Osteoblast (primary cell): Measurements from ENCODE around the gene CGRRF1. TPM values are rescaled to one million over a fixed set of nuclear protein-coding genes. Genes with fewer than 3 reads are reported as not detected.
A peak's percentile ranks its signal among the peaks of the same experiment; 100 is the strongest.

Experiments used
- DNase-seq: peaks from one replicate; pipeline ENCODE4 v3.0.0; 2011; ENCODE audit warnings: low spot score, mixed read lengths; ENCODE audit not compliant: insufficient read length; ENCODE audit errors: missing footprints
- H2AFZ ChIP-seq: 2 replicates; pipeline ENCODE4 v1.6.0; 2011; ENCODE audit warnings: mild to moderate bottlenecking, low read length
- H3K27ac ChIP-seq: 2 replicates; pipeline ENCODE4 v1.5.1; 2011; ENCODE audit warnings: mild to moderate bottlenecking, low read depth, low read length, moderate library complexity
- H3K27me3 ChIP-seq: 2 replicates; pipeline ENCODE4 v1.6.0; 2012; ENCODE audit warnings: mild to moderate bottlenecking, control low read depth, inconsistent platforms, low read length, moderate library complexity; ENCODE audit not compliant: insufficient read depth
- H3K36me3 ChIP-seq: 2 replicates; pipeline ENCODE4 v1.5.1; 2011; ENCODE audit warnings: mild to moderate bottlenecking, low read length, control low read depth, moderate library complexity; ENCODE audit not compliant: insufficient read depth
- H3K4me1 ChIP-seq: 2 replicates; pipeline ENCODE4 v1.5.1; 2011; ENCODE audit warnings: mild to moderate bottlenecking, low read length, control low read depth, moderate library complexity; ENCODE audit not compliant: insufficient read depth
- H3K4me2 ChIP-seq: 2 replicates; pipeline ENCODE4 v1.6.0; 2011; ENCODE audit warnings: mild to moderate bottlenecking, low read length; ENCODE audit not compliant: insufficient read depth
- H3K4me3 ChIP-seq: fragments of 200-600 bp; sonication (generic); 3 replicates; pipeline ENCODE4 v1.5.1; 2012; ENCODE audit warnings: mild to moderate bottlenecking, low read length, inconsistent platforms; ENCODE audit not compliant: insufficient read depth
- H3K79me2 ChIP-seq: 2 replicates; pipeline ENCODE4 v1.6.0; 2012; ENCODE audit warnings: mild to moderate bottlenecking, low read length, control low read depth, inconsistent platforms; ENCODE audit not compliant: insufficient read depth
- H3K9me3 ChIP-seq: 2 replicates; pipeline ENCODE4 v1.5.1; 2011; ENCODE audit warnings: low read depth, low read length, control low read depth
- H4K20me1 ChIP-seq: 2 replicates; pipeline ENCODE4 v1.6.0; 2012; ENCODE audit warnings: mild to moderate bottlenecking, low read length, control low read depth; ENCODE audit not compliant: insufficient read depth
- total RNA-seq: library from RNA; depleted of rRNA; stranded (reverse); fragments of >200 nt; gene quantifications from 2 replicates; pipeline ENCODE4 v1.2.3, GENCODE V29; 2012
- TF ChIP-seq, protein P1 (sequence below): IDR thresholded peaks from 2 replicates; pipeline ENCODE4 v1.5.1; 2011; ENCODE audit warnings: mild to moderate bottlenecking, low read depth, low read length, moderate library complexity; ENCODE audit errors: extremely low read depth

Gene CGRRF1
- total RNA-seq, 1 donor, result 17.4 TPM

DNA sequence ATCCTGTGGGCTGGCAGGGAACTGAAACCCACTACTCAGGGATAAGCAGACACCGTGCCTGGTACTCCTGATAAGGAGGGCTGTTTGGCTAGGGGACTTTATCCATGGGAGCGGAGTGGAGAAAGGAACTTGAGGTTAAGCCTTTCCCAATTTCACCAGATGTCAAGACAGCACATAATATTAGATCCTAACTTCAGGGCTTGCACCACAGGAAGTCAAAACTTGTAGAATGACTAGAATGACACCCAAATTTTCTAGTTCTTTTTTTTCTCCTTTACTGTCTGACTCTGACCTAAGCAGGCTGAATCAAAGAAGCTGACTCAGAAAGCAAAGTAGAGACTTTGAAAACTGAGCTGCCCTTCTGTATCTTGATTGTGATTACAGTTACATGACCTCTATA, 7.1 kb upstream of the CGRRF1 start:
- H3K27me3 ChIP-seq, result no peaks in the 10 kb centered on the region

DNA sequence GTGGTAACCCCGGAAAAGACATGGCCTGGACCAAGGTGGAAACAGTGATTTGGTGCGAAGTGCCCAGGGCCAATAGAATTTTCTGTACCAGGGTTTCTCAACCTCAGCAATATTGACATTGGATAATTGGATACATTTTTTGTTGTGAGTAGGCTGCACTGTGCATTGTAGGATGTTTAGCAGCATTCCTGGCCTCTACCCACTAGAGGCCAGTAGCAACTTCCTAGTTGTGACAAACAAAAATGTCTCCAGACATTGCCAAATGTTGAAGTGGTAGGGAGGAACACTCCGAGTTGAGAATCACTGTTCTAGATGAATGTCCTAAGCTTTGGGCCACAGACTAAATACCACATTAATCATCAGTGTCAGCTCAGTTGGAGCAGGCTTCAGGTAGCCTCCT, 6.2 kb upstream of the CGRRF1 start:
- Histone ChIP-seq H3K79me2 (no peaks in the 10 kb centered on the region), H2AFZ (peak overlapping the region; percentile 94), H3K36me3 (no peaks in the 10 kb centered on the region), H3K4me2 (peak overlapping the region; percentile 30), H3K27me3 (no peaks in the 10 kb centered on the region), H4K20me1 (no peaks in the 10 kb centered on the region), H3K4me3 (no peak overlapping the region), H3K27ac (no peak overlapping the region), H3K9me3 (no peaks in the 10 kb centered on the region), H3K4me1 (peaks cover 6% of the 10 kb centered on the region)
- no peak for DNase-seq
- TF ChIP-seq, protein P1, sequence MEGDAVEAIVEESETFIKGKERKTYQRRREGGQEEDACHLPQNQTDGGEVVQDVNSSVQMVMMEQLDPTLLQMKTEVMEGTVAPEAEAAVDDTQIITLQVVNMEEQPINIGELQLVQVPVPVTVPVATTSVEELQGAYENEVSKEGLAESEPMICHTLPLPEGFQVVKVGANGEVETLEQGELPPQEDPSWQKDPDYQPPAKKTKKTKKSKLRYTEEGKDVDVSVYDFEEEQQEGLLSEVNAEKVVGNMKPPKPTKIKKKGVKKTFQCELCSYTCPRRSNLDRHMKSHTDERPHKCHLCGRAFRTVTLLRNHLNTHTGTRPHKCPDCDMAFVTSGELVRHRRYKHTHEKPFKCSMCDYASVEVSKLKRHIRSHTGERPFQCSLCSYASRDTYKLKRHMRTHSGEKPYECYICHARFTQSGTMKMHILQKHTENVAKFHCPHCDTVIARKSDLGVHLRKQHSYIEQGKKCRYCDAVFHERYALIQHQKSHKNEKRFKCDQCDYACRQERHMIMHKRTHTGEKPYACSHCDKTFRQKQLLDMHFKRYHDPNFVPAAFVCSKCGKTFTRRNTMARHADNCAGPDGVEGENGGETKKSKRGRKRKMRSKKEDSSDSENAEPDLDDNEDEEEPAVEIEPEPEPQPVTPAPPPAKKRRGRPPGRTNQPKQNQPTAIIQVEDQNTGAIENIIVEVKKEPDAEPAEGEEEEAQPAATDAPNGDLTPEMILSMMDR, result peak; percentile 60

More for the DNA sequence above, 7.1 kb upstream of the CGRRF1 start:
- Histone ChIP-seq H3K4me2 (no peak overlapping the region), H3K9me3 (no peaks in the 10 kb centered on the region), H4K20me1 (no peaks in the 10 kb centered on the region), H3K79me2 (no peaks in the 10 kb centered on the region), H3K4me3 (no peak overlapping the region), H3K36me3 (no peaks in the 10 kb centered on the region), H2AFZ (peak overlapping the region; percentile 2), H3K4me1 (peaks cover 6% of the 10 kb centered on the region), H3K27ac (no peak overlapping the region)
- DNase-seq, result no peak
- TF ChIP-seq, protein P1, result no peak

DNA sequence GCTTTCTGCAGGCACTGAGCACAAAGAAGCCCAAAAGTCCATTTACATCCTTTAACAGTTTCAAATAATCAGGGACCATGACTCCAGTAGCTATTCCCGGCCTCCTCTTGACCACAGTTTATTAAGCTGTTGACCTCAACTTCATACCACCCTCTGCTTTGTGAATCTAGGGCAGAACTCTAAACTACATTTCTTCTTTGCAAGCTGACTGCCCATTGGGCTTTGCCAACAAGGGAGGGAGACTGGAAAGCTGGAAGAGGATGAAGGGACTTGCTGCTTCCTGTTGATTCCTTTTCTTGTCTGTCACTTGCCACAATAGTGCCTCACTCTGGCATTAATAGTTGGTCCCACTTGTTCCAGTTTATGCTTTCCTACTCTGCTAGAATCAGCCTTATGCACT, 2.7 kb downstream of the CGRRF1 start:
- Histone ChIP-seq H3K4me3 (no peak overlapping the region), H3K27me3 (no peaks in the 10 kb centered on the region), H3K27ac (no peak overlapping the region), H3K9me3 (no peaks in the 10 kb centered on the region), H3K4me1 (peaks cover 8% of the 10 kb centered on the region), H3K4me2 (no peak overlapping the region), H3K79me2 (peaks cover 65% of the 10 kb centered on the region), H4K20me1 (no peaks in the 10 kb centered on the region), H2AFZ (no peak overlapping the region), H3K36me3 (peaks cover 4% of the 10 kb centered on the region)
- TF ChIP-seq, protein P1, result no peak
- no peak for DNase-seq

DNA sequence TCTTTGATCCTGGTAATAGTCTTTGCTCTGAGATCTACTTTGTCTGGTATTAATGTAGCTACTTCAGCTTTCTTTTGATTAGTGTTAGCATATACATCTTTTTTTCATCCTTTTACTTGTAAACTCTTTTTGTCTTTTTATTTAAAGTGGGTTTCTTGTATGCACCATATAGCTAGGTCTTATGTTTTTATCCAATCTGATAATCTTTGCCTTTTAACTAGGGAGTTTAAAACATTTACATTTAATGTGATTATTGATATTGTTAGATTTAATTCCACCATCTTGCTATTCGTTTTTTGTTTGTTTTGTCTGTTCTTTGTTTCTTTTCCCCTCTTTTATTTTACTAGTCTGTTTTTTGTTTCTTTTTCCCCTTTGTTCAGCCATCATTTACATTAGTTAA, 6.0 kb downstream of the CGRRF1 start:
- Histone ChIP-seq H3K36me3 (peaks cover 4% of the 10 kb centered on the region), H3K27ac (no peak overlapping the region), H3K4me2 (no peak overlapping the region), H3K4me3 (no peak overlapping the region), H2AFZ (no peak overlapping the region), H3K79me2 (peaks cover 70% of the 10 kb centered on the region), H3K9me3 (no peaks in the 10 kb centered on the region), H3K27me3 (no peaks in the 10 kb centered on the region), H3K4me1 (peaks cover 5% of the 10 kb centered on the region), H4K20me1 (no peaks in the 10 kb centered on the region)
- DNase-seq, result no peak
- TF ChIP-seq, protein P1, result no peak
